Ectodermal cell (in vitro differentiated cells): Measurements from ENCODE around the gene ARHGAP31.

Experiments
- H3K27ac ChIP-seq: 2 replicates; pipeline ENCODE4 v1.7.0; 2013; ENCODE audit warnings: mild to moderate bottlenecking, low read depth, low read length; ENCODE audit not compliant: insufficient read depth, poor library complexity, severe bottlenecking
- H3K27me3 ChIP-seq: 2 replicates; pipeline ENCODE4 v1.7.0; 2013; ENCODE audit warnings: mild to moderate bottlenecking, low read length; ENCODE audit not compliant: insufficient read depth, control insufficient read depth, poor library complexity, severe bottlenecking
- H3K36me3 ChIP-seq: one replicate; pipeline ENCODE4 v1.7.0; 2013; ENCODE audit warnings: low read length; ENCODE audit not compliant: control insufficient read depth, insufficient read depth
- H3K4me1 ChIP-seq: one replicate; pipeline ENCODE4 v1.7.0; 2013; ENCODE audit warnings: low read length; ENCODE audit not compliant: control insufficient read depth, insufficient read depth
- H3K4me3 ChIP-seq: 2 replicates; pipeline ENCODE4 v1.7.0; 2013; ENCODE audit warnings: low read depth, low read length, control low read depth; ENCODE audit not compliant: insufficient read depth
- H3K9me3 ChIP-seq: 2 replicates; pipeline ENCODE4 v1.7.0; 2013; ENCODE audit warnings: mild to moderate bottlenecking, low read length, moderate library complexity; ENCODE audit not compliant: control insufficient read depth
- WGBS, 2 experiments: methylation state at CpG; one replicate each; pipeline ENCODE4 v1.1.7; 2013; ENCODE audit warnings: missing lambda C conversion rate in 2 of 2; 5-methylcytosine and 5-hydroxymethylcytosine counted together

Gene ARHGAP31

GRCh38 chr3:119418641-119419040 is 124.5 kb downstream of the ARHGAP31 start:
- H3K4me1 ChIP-seq = no peaks in the 10 kb centered on the region
- H3K27me3 ChIP-seq = no peaks in the 10 kb centered on the region
- no peak overlapping the region for H3K4me3 ChIP-seq
- H3K36me3 ChIP-seq = no peaks in the 10 kb centered on the region
- no peaks in the 10 kb centered on the region for H3K9me3 ChIP-seq
- no peak overlapping the region for H3K27ac ChIP-seq

GRCh38 chr3:119420196-119420595 is 126.0 kb downstream of the ARHGAP31 start:
- Histone ChIP-seq H3K4me3 (no peak overlapping the region), H3K27ac (no peak overlapping the region), H3K4me1 (no peaks in the 10 kb centered on the region), H3K9me3 (no peaks in the 10 kb centered on the region), H3K27me3 (no peaks in the 10 kb centered on the region), H3K36me3 (no peaks in the 10 kb centered on the region)
- WGBS, 2 experiments = 47 to 50% methylated on average over 2 of the region's 2 CpGs

GRCh38 chr3:119427669-119428068 is 133.5 kb downstream of the ARHGAP31 start:
- Histone ChIP-seq H3K27me3 (no peaks in the 10 kb centered on the region), H3K27ac (no peak overlapping the region), H3K36me3 (peaks cover 35% of the 10 kb centered on the region), H3K4me1 (no peaks in the 10 kb centered on the region), H3K4me3 (no peak overlapping the region), H3K9me3 (peaks cover 5% of the 10 kb centered on the region)
- 100% methylated on average over 1 of the region's 1 CpG; no CpG with 5 or more reads in 1 of the 2 experiments for WGBS, 2 experiments

DNA sequence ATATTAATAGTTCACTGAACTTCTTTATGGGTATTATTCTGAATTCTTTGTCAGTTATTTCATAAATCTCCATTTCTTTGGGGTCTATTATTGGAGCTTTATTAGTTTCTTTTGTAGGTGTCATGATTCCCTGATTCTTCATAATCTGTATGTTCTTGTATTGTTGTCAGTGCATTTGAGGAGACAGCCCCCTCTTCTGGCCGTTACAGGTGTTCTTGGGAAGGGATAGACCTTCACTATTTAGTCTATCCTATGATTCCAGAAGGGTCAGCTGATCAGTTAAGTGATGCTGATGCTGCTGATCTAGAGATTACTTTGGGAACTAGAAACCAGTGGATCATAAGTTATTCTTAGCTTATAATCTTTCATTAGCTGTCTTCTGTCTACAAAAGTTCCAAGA is 134.4 kb downstream of the ARHGAP31 start:
- Histone ChIP-seq H3K9me3 (peaks cover 5% of the 10 kb centered on the region), H3K36me3 (peaks cover 44% of the 10 kb centered on the region), H3K27ac (no peak overlapping the region), H3K4me3 (no peak overlapping the region), H3K27me3 (no peaks in the 10 kb centered on the region), H3K4me1 (no peaks in the 10 kb centered on the region)
- 63 to 91% methylated on average over 1 of the region's 1 CpG for WGBS, 2 experiments

DNA sequence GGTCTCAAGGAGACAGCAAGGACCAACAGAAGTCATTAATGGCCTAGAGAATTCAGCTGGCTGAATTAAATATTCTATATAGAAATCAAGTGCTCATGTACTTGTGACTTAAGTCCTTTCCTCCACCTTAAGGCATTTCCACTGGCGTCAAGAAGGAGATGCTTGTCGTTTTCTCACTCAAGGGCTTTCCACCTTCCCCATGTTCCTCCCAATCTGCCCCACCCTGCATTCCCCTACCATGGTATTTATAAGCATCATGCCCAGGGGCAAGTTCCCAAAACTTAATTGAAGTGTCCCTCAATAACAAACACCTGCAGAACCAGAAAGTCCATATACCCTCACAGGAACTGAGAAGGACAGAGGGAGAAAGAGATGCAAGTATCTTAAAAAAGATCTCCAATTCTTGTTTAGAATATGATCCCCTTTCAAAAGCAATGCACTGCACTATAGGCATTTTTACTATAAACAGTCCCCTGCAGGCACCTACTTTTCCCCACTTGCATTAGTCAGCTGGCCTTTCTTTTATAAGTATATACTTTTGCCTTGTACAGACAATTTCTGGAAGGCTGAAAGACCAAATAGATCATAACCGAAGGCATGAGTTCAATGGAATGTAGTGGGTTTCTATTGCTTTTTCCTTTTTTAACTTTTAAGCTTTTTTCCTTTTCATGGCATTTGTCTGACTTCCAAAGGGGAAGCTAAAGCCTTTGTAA is 139.6 kb downstream of the ARHGAP31 start:
- no peaks in the 10 kb centered on the region for H3K9me3 ChIP-seq
- no peak overlapping the region for H3K27ac ChIP-seq
- WGBS, 2 experiments = 93 to 100% methylated on average over 2 to 3 of the region's 3 CpGs
- no peak overlapping the region for H3K4me3 ChIP-seq
- H3K27me3 ChIP-seq = no peaks in the 10 kb centered on the region
- peaks cover 66% of the 10 kb centered on the region for H3K36me3 ChIP-seq
- H3K4me1 ChIP-seq = no peaks in the 10 kb centered on the region

GRCh38 chr3:119434703-119435102 is 140.5 kb downstream of the ARHGAP31 start:
- Histone ChIP-seq H3K27ac (no peak overlapping the region), H3K9me3 (no peaks in the 10 kb centered on the region), H3K27me3 (no peaks in the 10 kb centered on the region), H3K4me1 (no peaks in the 10 kb centered on the region), H3K36me3 (peaks cover 57% of the 10 kb centered on the region), H3K4me3 (no peak overlapping the region)
- WGBS, 2 experiments = 95 to 99% methylated on average over 4 of the region's 4 CpGs

- Histone ChIP-seq H3K4me3 (no peak overlapping the region), H3K9me3 (no peaks in the 10 kb centered on the region), H3K27ac (no peak overlapping the region), H3K27me3 (no peaks in the 10 kb centered on the region), H3K4me1 (no peaks in the 10 kb centered on the region), H3K36me3 (peaks cover 35% of the 10 kb centered on the region)
- WGBS, 2 experiments = 100% methylated on average over 1 of the region's 1 CpG
Observed at GRCh38 chr3:119436977-119437376, 142.8 kb downstream of the ARHGAP31 start.

DNA sequence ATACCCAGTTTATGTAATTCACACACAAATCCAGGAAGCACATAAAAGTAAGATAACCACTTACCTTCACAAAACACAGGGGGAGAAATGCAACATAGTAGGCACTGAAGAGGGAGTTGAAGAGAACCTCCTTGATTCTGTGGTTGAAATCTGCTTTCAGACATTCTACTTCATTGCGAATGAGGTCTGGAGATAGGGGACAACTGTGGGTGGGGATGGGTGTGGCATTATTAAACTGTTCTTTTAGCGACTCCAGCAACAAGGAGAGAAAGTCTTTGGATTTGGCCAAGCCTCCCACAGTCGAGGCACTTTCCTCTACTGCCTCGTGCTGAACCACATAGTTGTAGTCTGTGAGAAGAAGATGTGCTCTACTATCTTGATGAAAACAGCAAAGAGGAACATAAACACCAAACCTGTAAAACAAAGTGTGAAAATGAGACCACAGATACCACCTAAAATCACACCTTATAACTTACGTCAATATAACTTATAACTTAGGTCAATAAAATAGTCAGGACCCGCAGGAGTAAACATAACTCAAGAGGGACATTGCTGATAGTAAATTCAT is 143.6 kb downstream of the ARHGAP31 start:
- Histone ChIP-seq H3K9me3 (no peaks in the 10 kb centered on the region), H3K4me1 (no peaks in the 10 kb centered on the region), H3K27ac (no peak overlapping the region), H3K27me3 (no peaks in the 10 kb centered on the region), H3K4me3 (no peak overlapping the region), H3K36me3 (peaks cover 32% of the 10 kb centered on the region)
- 95 to 96% methylated on average over 6 of the region's 6 CpGs for WGBS, 2 experiments

DNA sequence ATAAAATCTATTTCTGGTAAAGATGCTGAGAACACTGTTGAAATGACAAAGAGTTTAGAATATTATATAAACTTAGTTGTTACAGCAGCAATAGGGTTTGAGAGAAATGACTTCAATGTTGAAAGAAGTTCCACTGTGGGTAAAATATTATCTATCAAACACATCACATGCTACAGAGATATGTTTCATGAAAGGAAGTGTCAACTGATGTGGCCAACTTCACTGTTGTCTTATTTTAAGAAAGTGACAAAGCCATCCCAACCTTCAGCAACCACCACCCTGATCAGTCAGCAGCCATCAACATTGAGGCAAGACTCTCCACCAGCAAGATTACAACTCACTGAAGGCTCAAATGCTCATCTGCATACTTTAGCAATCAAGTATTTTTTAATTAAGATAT is 149.0 kb downstream of the ARHGAP31 start:
- H3K27me3 ChIP-seq = no peaks in the 10 kb centered on the region
- no peaks in the 10 kb centered on the region for H3K9me3 ChIP-seq
- H3K4me1 ChIP-seq = no peaks in the 10 kb centered on the region
- no peaks in the 10 kb centered on the region for H3K36me3 ChIP-seq
- H3K4me3 ChIP-seq = no peak overlapping the region
- H3K27ac ChIP-seq = no peak overlapping the region

DNA sequence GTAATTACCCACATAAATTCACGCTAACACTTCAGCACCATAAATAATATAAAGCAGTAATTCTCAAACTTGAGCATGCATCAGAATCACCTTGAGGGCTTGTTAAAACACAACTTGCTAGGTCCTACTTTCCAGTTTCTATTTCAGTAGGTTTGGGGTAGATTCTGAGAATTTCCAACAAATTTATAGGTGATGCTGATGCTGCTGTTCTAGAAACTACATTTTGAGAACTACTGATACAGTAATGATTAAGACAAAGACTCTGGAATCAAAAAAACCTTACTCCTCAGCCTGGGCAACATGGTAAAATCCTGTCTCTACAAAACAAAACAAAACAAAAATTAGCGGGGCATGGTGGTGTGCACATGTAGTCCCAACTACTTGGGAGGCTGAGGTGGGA is 150.4 kb downstream of the ARHGAP31 start:
- no peaks in the 10 kb centered on the region for H3K27me3 ChIP-seq
- 91 to 94% methylated on average over 2 of the region's 2 CpGs for WGBS, 2 experiments
- no peak overlapping the region for H3K27ac ChIP-seq
- H3K9me3 ChIP-seq = no peaks in the 10 kb centered on the region
- H3K4me1 ChIP-seq = no peaks in the 10 kb centered on the region
- no peak overlapping the region for H3K4me3 ChIP-seq
- peaks cover 7% of the 10 kb centered on the region for H3K36me3 ChIP-seq
